IMR-90 (cell line): ENCODE measurements around the gene NUDT3. TPM values are rescaled to one million over a fixed set of nuclear protein-coding genes. Genes with fewer than 3 reads are reported as not detected.

ENCODE experiments used
- ATAC-seq: fragments of 200-7000 bp; cut with Tn5 transposase; 2 replicates; pipeline ENCODE4 v1.9.1; 2020; ENCODE audit warnings: low read depth, mild to moderate bottlenecking, moderate library complexity
- BruUV-seq: library from RNA; stranded (reverse); fragments of 400-500 nt; replicated peaks from 2 replicates; lab custom pipeline; 2021; lab: Mats Ljungman, UMichigan
- CTCF ChIA-PET: fragments of 300-600 bp; formaldehyde crosslinking; extraction: SDS; loops from one replicate; lab custom pipeline; 2021; ENCODE audit warnings: antibody characterized with exemption; lab: Yijun Ruan, JAX
- POLR2A ChIA-PET: fragments of 300-600 bp; sonication (Branson Sonifier 250); formaldehyde crosslinking; loops from one replicate; lab custom pipeline; 2022; ENCODE audit warnings: antibody characterized with exemption; ENCODE audit not compliant: unreplicated experiment; lab: Charles Lee
- DNase-seq: peaks from one replicate; pipeline ENCODE4 v3.0.0; 2013
- H2AFZ ChIP-seq: replicated peaks from 2 replicates; pipeline ENCODE3; 2013; ENCODE audit warnings: low read length, mild to moderate bottlenecking; ENCODE audit not compliant: poor library complexity
- H2AK5ac ChIP-seq: 2 replicates; pipeline ENCODE4 v1.6.1; 2013; ENCODE audit warnings: low read depth, low read length, inconsistent platforms
- H2AK9ac ChIP-seq: replicated peaks from 2 replicates; pipeline ENCODE3; 2013; ENCODE audit warnings: mild to moderate bottlenecking, low read depth, low read length, moderate library complexity; ENCODE audit not compliant: poor library complexity
- H2BK120ac ChIP-seq: 2 replicates; pipeline ENCODE4 v1.6.1; 2013; ENCODE audit warnings: low read depth, low read length, inconsistent platforms
- H2BK15ac ChIP-seq: 3 replicates; pipeline ENCODE4 v1.6.1; 2013; ENCODE audit warnings: low read depth, low read length, inconsistent platforms
- H2BK20ac ChIP-seq: 2 replicates; pipeline ENCODE4 v1.6.1; 2013; ENCODE audit warnings: low read depth, mild to moderate bottlenecking, inconsistent platforms, low read length, moderate library complexity
- H2BK5ac ChIP-seq: 2 replicates; pipeline ENCODE4 v1.6.1; 2013; ENCODE audit warnings: mild to moderate bottlenecking, low read depth, low read length, inconsistent platforms; ENCODE audit not compliant: poor library complexity, severe bottlenecking
- H3K14ac ChIP-seq: replicated peaks from 2 replicates; pipeline ENCODE4 v1.6.1; 2013; ENCODE audit warnings: low read depth, low read length, inconsistent platforms
- H3K18ac ChIP-seq: 2 replicates; pipeline ENCODE4 v1.6.1; 2013; ENCODE audit warnings: low read depth, low read length, control low read depth
- H3K23ac ChIP-seq: 2 replicates; pipeline ENCODE4 v1.6.1; 2013; ENCODE audit warnings: low read depth, low read length, inconsistent platforms
- H3K27ac ChIP-seq: 2 replicates; pipeline ENCODE4 v1.5.1; 2013; ENCODE audit warnings: mild to moderate bottlenecking, control low read depth, low read length; ENCODE audit not compliant: insufficient read depth
- H3K27me3 ChIP-seq: 2 replicates; pipeline ENCODE4 v1.6.1; 2013; ENCODE audit warnings: low read length; ENCODE audit not compliant: control insufficient read depth, insufficient read depth
- H3K36me3 ChIP-seq: 2 replicates; pipeline ENCODE4 v1.6.1; 2013; ENCODE audit warnings: low read length, mixed read lengths; ENCODE audit not compliant: control insufficient read depth, insufficient read depth
- H3K4ac ChIP-seq: 2 replicates; pipeline ENCODE4 v1.6.1; 2013; ENCODE audit warnings: low read depth, low read length, inconsistent platforms
- H3K4me1 ChIP-seq: 2 replicates; pipeline ENCODE4 v1.6.1; 2013; ENCODE audit warnings: low read length, mixed read lengths; ENCODE audit not compliant: control insufficient read depth, insufficient read depth
- H3K4me2 ChIP-seq: 2 replicates; pipeline ENCODE4 v1.6.1; 2013; ENCODE audit warnings: low read depth, mild to moderate bottlenecking, control low read depth, low read length, moderate library complexity
- H3K4me3 ChIP-seq: 2 replicates; pipeline ENCODE4 v1.5.1; 2013; ENCODE audit warnings: low read depth, mild to moderate bottlenecking, control low read depth, low read length, moderate library complexity; ENCODE audit not compliant: insufficient read depth
- H3K56ac ChIP-seq: 2 replicates; pipeline ENCODE4 v1.6.1; 2013; ENCODE audit warnings: low read length, inconsistent platforms; ENCODE audit not compliant: insufficient read depth; ENCODE audit errors: extremely low read depth
- H3K79me1 ChIP-seq, 2 experiments: 2 replicates each; pipeline ENCODE4 v1.6.1; 2013; ENCODE audit warnings: low read length in 2 of 2, inconsistent platforms in 1 of 2, low read depth in 1 of 2
- H3K9ac ChIP-seq: 2 replicates; pipeline ENCODE4 v1.6.1; 2013; ENCODE audit warnings: low read depth, low read length, control low read depth
- H3K9me1 ChIP-seq: 2 replicates; pipeline ENCODE4 v1.6.1; 2013; ENCODE audit warnings: low read length, inconsistent platforms; ENCODE audit not compliant: insufficient read depth
- H3K9me3 ChIP-seq: 2 replicates; pipeline ENCODE4 v1.6.1; 2013; ENCODE audit warnings: low read length; ENCODE audit not compliant: control insufficient read depth, insufficient read depth
- H4K20me1 ChIP-seq: 2 replicates; pipeline ENCODE4 v1.6.1; 2013; ENCODE audit warnings: low read length, inconsistent platforms; ENCODE audit not compliant: insufficient read depth
- H4K5ac ChIP-seq: 2 replicates; pipeline ENCODE4 v1.6.1; 2013; ENCODE audit warnings: mild to moderate bottlenecking, low read depth, low read length, control low read depth
- H4K8ac ChIP-seq, 2 experiments: 2 replicates each; pipeline ENCODE4 v1.6.1; 2013; ENCODE audit warnings: low read depth in 2 of 2, low read length in 2 of 2, control low read depth in 1 of 2, inconsistent platforms in 1 of 2
- H4K91ac ChIP-seq: 2 replicates; pipeline ENCODE4 v1.6.1; 2013; ENCODE audit warnings: low read depth, low read length, inconsistent platforms; ENCODE audit not compliant: insufficient read depth
- BHLHE40 ChIP-seq: fragments of 150-350 bp; IDR thresholded peaks from 2 replicates; pipeline ENCODE4 v1.6.1; 2016; ENCODE audit warnings: mild to moderate bottlenecking, low read depth, low read length
- MAFK ChIP-seq: IDR thresholded peaks from 2 replicates; pipeline ENCODE4 v1.6.1; 2012; ENCODE audit warnings: low read depth, low read length, improper control_type of control experiment
- MAZ ChIP-seq: IDR thresholded peaks from 2 replicates; pipeline ENCODE4 v1.6.1; 2012; ENCODE audit warnings: low read depth, mild to moderate bottlenecking, low read length, improper control_type of control experiment, moderate library complexity, borderline replicate concordance
- MXI1 ChIP-seq: IDR thresholded peaks from 2 replicates; pipeline ENCODE4 v1.6.1; 2012; ENCODE audit warnings: low read depth, mild to moderate bottlenecking, low read length, moderate library complexity, borderline replicate concordance
- RAD21 ChIP-seq: IDR thresholded peaks from 2 replicates; pipeline ENCODE4 v1.6.1; 2012; ENCODE audit warnings: low read length, improper control_type of control experiment
- SMC3 ChIP-seq: fragments of 150-350 bp; IDR thresholded peaks from 2 replicates; pipeline ENCODE4 v1.6.1; 2016; ENCODE audit warnings: low read depth, mild to moderate bottlenecking, antibody characterized with exemption, low read length, moderate library complexity
- WGBS, 2 experiments: methylation state at CpG; one replicate each; pipeline versions ENCODE4 v1.1.5 to v1.1.7; 2013; ENCODE audit warnings: missing lambda C conversion rate in 2 of 2; ENCODE audit not compliant: insufficient read length in 1 of 2; ENCODE audit errors: extremely low coverage in 2 of 2; 5-methylcytosine and 5-hydroxymethylcytosine counted together
- dilution Hi-C: fragments of 300-500 bp; cut with HindIII; formaldehyde crosslinking; loops from one replicate; pipeline ENCODE4 v1.14.3; 2018; ENCODE audit warnings: low sequenced_read_pairs; ENCODE audit not compliant: unreplicated experiment
- in situ Hi-C: fragments of 300-500 bp; cut with MboI; formaldehyde crosslinking; loops from 3 replicates; pipeline ENCODE4 v1.14.3; 2019; ENCODE audit warnings: low sequenced_read_pairs, inconsistent platforms, mixed read lengths
- intact Hi-C: fragments of 100-400 bp; cut with micrococcal nuclease; formaldehyde crosslinking; loops from 2 replicates; pipeline ENCODE4 v1.10.0; 2022
- polyA plus RNA-seq, 3 experiments: library from polyadenylated mRNA; depleted of rRNA; stranded (reverse); fragments of >200 nt; gene quantifications; 2 replicates each; pipeline ENCODE4 v1.2.3, GENCODE V29; 2012; ENCODE audit warnings: low replicate concordance in 1 of 3
- total RNA-seq: library from RNA; depleted of rRNA; stranded (reverse); fragments of >200 nt; gene quantifications from 2 replicates; pipeline ENCODE4 v1.2.3, GENCODE V29; 2012
- TF ChIP-seq, protein P1 (sequence below): conservative IDR thresholded peaks from 2 replicates; pipeline ENCODE4 v1.5.1; 2012; ENCODE audit warnings: mild to moderate bottlenecking, low read depth, low read length, improper control_type of control experiment
- TF ChIP-seq, protein P2 (sequence below): fragments of 150-350 bp; IDR thresholded peaks from 2 replicates; pipeline ENCODE4 v1.6.1; 2017; ENCODE audit warnings: mild to moderate bottlenecking, antibody characterized with exemption, low read length, low read depth

Gene NUDT3
- total and polyA plus RNA-seq, 2 of the 4 experiments (the other 2 are of a cell fraction) = 10.1 to 17.2 TPM

DNA sequence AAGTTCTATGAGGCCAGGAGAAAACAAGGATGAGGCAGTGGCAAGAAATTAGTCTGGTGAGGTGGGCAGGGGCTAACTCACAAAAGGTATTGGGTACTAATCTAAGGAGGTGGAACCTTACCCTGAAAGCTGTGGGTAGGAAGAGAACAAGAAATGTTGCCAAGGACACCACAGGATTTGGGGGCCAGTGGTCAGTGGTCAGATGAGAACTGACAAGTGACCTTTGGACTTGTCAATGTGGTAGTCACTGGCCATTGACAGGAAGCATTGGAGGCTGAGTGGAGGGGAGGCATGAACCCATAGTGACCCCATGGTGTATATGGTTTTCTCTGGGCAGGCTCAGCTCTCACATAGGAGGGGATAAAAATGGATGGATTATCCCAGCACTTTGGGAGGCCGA lies 118.3 kb downstream of the NUDT3 start:
- H4K8ac ChIP-seq = no peak overlapping the region
- no peak overlapping the region for H2BK5ac ChIP-seq
- no peak overlapping the region for H3K18ac ChIP-seq
- TF ChIP-seq BHLHE40 = no peak
- no peak for TF ChIP-seq SMC3
- TF ChIP-seq, protein P1, sequence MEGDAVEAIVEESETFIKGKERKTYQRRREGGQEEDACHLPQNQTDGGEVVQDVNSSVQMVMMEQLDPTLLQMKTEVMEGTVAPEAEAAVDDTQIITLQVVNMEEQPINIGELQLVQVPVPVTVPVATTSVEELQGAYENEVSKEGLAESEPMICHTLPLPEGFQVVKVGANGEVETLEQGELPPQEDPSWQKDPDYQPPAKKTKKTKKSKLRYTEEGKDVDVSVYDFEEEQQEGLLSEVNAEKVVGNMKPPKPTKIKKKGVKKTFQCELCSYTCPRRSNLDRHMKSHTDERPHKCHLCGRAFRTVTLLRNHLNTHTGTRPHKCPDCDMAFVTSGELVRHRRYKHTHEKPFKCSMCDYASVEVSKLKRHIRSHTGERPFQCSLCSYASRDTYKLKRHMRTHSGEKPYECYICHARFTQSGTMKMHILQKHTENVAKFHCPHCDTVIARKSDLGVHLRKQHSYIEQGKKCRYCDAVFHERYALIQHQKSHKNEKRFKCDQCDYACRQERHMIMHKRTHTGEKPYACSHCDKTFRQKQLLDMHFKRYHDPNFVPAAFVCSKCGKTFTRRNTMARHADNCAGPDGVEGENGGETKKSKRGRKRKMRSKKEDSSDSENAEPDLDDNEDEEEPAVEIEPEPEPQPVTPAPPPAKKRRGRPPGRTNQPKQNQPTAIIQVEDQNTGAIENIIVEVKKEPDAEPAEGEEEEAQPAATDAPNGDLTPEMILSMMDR = no peak
- no peak for TF ChIP-seq MXI1
- TF ChIP-seq, protein P2, sequence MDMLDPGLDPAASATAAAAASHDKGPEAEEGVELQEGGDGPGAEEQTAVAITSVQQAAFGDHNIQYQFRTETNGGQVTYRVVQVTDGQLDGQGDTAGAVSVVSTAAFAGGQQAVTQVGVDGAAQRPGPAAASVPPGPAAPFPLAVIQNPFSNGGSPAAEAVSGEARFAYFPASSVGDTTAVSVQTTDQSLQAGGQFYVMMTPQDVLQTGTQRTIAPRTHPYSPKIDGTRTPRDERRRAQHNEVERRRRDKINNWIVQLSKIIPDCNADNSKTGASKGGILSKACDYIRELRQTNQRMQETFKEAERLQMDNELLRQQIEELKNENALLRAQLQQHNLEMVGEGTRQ = no peak
- no peak for TF ChIP-seq MAZ
- no peak for TF ChIP-seq MAFK
- TF ChIP-seq RAD21 = no peak
- H3K4me2 ChIP-seq = no peak overlapping the region
- H3K4ac ChIP-seq = no peak overlapping the region
- ChIA-PET CTCF (no interaction called here), POLR2A (no interaction called here)
- no peaks in the 10 kb centered on the region for H3K79me1 ChIP-seq
- no peak overlapping the region for H4K91ac ChIP-seq
- no peak overlapping the region for H2AFZ ChIP-seq
- no peak overlapping the region for H3K4me3 ChIP-seq
- H3K27ac ChIP-seq = no peak overlapping the region
- H3K4me1 ChIP-seq = 0 out of 2 replicates have a peak, but pooled peaks cover 2% of the 10 kb centered on the region
- in situ Hi-C loops (no loop called here), dilution Hi-C loops (no loop called here), intact Hi-C loops (no loop called here)
- H3K36me3 ChIP-seq = 0 out of 2 replicates have a peak, but pooled peaks cover 1% of the 10 kb centered on the region
- H2BK120ac ChIP-seq = no peak overlapping the region
- no peaks in the 10 kb centered on the region for H3K9me3 ChIP-seq
- no CpG with 5 or more reads among the region's 1 CpG for WGBS, 2 experiments
- no peak overlapping the region for H2BK15ac ChIP-seq
- H2AK5ac ChIP-seq = no peak overlapping the region
- no peaks in the 10 kb centered on the region; the same call in 1 of the 2 replicates for H4K20me1 ChIP-seq
- H2BK20ac ChIP-seq = no peak overlapping the region
- BruUV-seq = no TSS peak
- H3K9me1 ChIP-seq = peaks cover 11% of the 10 kb centered on the region; the same call in 1 of the 2 replicates
- ATAC-seq = no peak
- no peak for DNase-seq
- H3K14ac ChIP-seq = no peak overlapping the region
- H4K5ac ChIP-seq = no peak overlapping the region
- no peak overlapping the region for H3K56ac ChIP-seq
- H2AK9ac ChIP-seq = no peak overlapping the region
- no peak overlapping the region for H3K23ac ChIP-seq
- H3K27me3 ChIP-seq = no peaks in the 10 kb centered on the region
- H3K9ac ChIP-seq = no peak overlapping the region
